Iris pigment epithelial cell (primary cell): Measurements from ENCODE around the gene PRICKLE3.
A peak's percentile ranks its signal among the peaks of the same experiment; 100 is the strongest.
"Not testable (repeated sequence)": the region's sequence is repeated elsewhere in the genome, so short reads cannot be mapped to it uniquely, and the experiment has no call there.

Source experiments
- DNase-seq: peaks from one replicate; pipeline ENCODE4 v3.0.0-alpha.2; 2011; ENCODE audit warnings: low read depth

The PRICKLE3 gene

GRCh38 chrX:49157194-49157593 lies 29.0 kb downstream of the PRICKLE3 start:
- no peak for DNase-seq

- DNase-seq = peak; percentile 92
Observed at GRCh38 chrX:49155900-49156837, 30.0 kb downstream of the PRICKLE3 start.

GRCh38 chrX:49155243-49155899 lies 30.8 kb downstream of the PRICKLE3 start:
- DNase-seq = peak; percentile 78

- no peak for DNase-seq
Observed at GRCh38 chrX:49153467-49153866, 32.7 kb downstream of the PRICKLE3 start.

GRCh38 chrX:49149291-49149690 lies 36.9 kb downstream of the PRICKLE3 start:
- DNase-seq = not testable (repeated sequence)

- not testable (repeated sequence) for DNase-seq
Observed at GRCh38 chrX:49148390-49149100, 37.6 kb downstream of the PRICKLE3 start.

GRCh38 chrX:49147936-49148335 lies 38.2 kb downstream of the PRICKLE3 start:
- DNase-seq = no peak

- no peak for DNase-seq
Observed at GRCh38 chrX:49147282-49147681, 38.9 kb downstream of the PRICKLE3 start.

GRCh38 chrX:49143154-49143553 lies 43.0 kb downstream of the PRICKLE3 start:
- DNase-seq = not testable (repeated sequence)

- not testable (repeated sequence) for DNase-seq
Observed at GRCh38 chrX:49142264-49142663, 43.9 kb downstream of the PRICKLE3 start.

GRCh38 chrX:49139713-49140112 lies 46.5 kb downstream of the PRICKLE3 start:
- DNase-seq = no peak

GRCh38 chrX:49137492-49137891 lies 48.7 kb downstream of the PRICKLE3 start:
- no peak for DNase-seq

- no peak for DNase-seq
Observed at GRCh38 chrX:49133759-49134158, 52.4 kb downstream of the PRICKLE3 start.

- DNase-seq = not testable (repeated sequence)
Observed at GRCh38 chrX:49132275-49132674, 53.9 kb downstream of the PRICKLE3 start.

- DNase-seq = no peak
Observed at GRCh38 chrX:49129427-49129826, 56.7 kb downstream of the PRICKLE3 start.

- not testable (repeated sequence) for DNase-seq
Observed at GRCh38 chrX:49127742-49128258, 58.4 kb downstream of the PRICKLE3 start.
